GM23338 (cell line): ENCODE results near the gene NINL. TPM values are rescaled to one million over a fixed set of nuclear protein-coding genes. Genes with fewer than 3 reads are reported as not detected.

Experiments
- ATAC-seq: fragments of 200-7000 bp; cut with Tn5 transposase; 3 replicates; pipeline ENCODE4 v1.9.1; 2020
- DNase-seq: peaks from one replicate; pipeline ENCODE4 v3.0.0-alpha.2; 2015; ENCODE audit warnings: low spot score
- H2AFZ ChIP-seq: fragments of 200-600 bp; sonication (generic); 2 replicates; pipeline ENCODE4 v1.8.0; 2016; ENCODE audit warnings: antibody characterized with exemption, mild to moderate bottlenecking, moderate library complexity
- H3F3A ChIP-seq: fragments of 200-600 bp; sonication (generic); replicated peaks from 2 replicates; pipeline ENCODE4 v1.8.0; 2017; ENCODE audit warnings: antibody characterized with exemption, mixed run types, low read depth
- H3K27ac ChIP-seq: fragments of 200-600 bp; sonication (generic); 2 replicates; pipeline ENCODE4 v1.6.1; 2016; ENCODE audit warnings: low read depth
- H3K27me3 ChIP-seq: fragments of 200-600 bp; sonication (generic); 2 replicates; pipeline ENCODE4 v1.8.0; 2016; ENCODE audit warnings: mild to moderate bottlenecking, mixed run types, moderate library complexity; ENCODE audit not compliant: insufficient read depth
- H3K36me3 ChIP-seq: fragments of 200-600 bp; sonication (generic); 2 replicates; pipeline ENCODE4 v1.8.0; 2016; ENCODE audit warnings: mild to moderate bottlenecking; ENCODE audit not compliant: insufficient read depth
- H3K4me1 ChIP-seq: fragments of 200-600 bp; sonication (generic); 2 replicates; pipeline ENCODE4 v1.8.0; 2016; ENCODE audit warnings: mild to moderate bottlenecking, moderate library complexity; ENCODE audit not compliant: insufficient read depth
- H3K4me2 ChIP-seq: fragments of 200-600 bp; sonication (generic); 2 replicates; pipeline ENCODE4 v1.7.1; 2017; ENCODE audit warnings: mixed run types
- H3K4me3 ChIP-seq: fragments of 200-600 bp; sonication (generic); 2 replicates; pipeline ENCODE4 v1.6.1; 2016; ENCODE audit warnings: mixed run types
- H3K79me2 ChIP-seq: fragments of 200-600 bp; sonication (generic); replicated peaks from 2 replicates; pipeline ENCODE4 v1.8.0; 2017; ENCODE audit warnings: mild to moderate bottlenecking; ENCODE audit not compliant: insufficient read depth
- H3K9me2 ChIP-seq: fragments of 200-600 bp; sonication (generic); 2 replicates; pipeline ENCODE4 v1.8.0; 2017; ENCODE audit not compliant: insufficient read depth
- H4K20me1 ChIP-seq: fragments of 200-600 bp; sonication (generic); replicated peaks from 2 replicates; pipeline ENCODE4 v1.8.0; 2017; ENCODE audit warnings: mild to moderate bottlenecking; ENCODE audit not compliant: insufficient read depth
- H3K27ac Mint-ChIP-seq: 2 replicates; pipeline ENCODE4 v1.8.0; 2020; ENCODE audit warnings: inconsistent platforms, mild to moderate bottlenecking, moderate library complexity, mixed read lengths
- H3K27me3 Mint-ChIP-seq: 3 replicates; pipeline ENCODE4 v1.8.0; 2022; ENCODE audit warnings: low read depth, mild to moderate bottlenecking, moderate library complexity, mixed read lengths, inconsistent platforms; ENCODE audit not compliant: insufficient read depth, poor library complexity
- H3K36me3 Mint-ChIP-seq: 3 replicates; pipeline ENCODE4 v1.8.0; 2021; ENCODE audit warnings: low read depth, mild to moderate bottlenecking, inconsistent platforms, moderate library complexity, mixed read lengths
- H3K4me1 Mint-ChIP-seq: 3 replicates; pipeline ENCODE4 v1.8.0; 2020; ENCODE audit warnings: mild to moderate bottlenecking, inconsistent platforms, mixed read lengths
- H3K4me3 Mint-ChIP-seq: 3 replicates; pipeline ENCODE4 v1.8.0; 2021; ENCODE audit warnings: moderate library complexity, mild to moderate bottlenecking, inconsistent platforms, mixed read lengths
- H3K9me3 Mint-ChIP-seq: 3 replicates; pipeline ENCODE4 v1.8.0; 2020; ENCODE audit warnings: moderate library complexity, mild to moderate bottlenecking, inconsistent platforms, mixed read lengths
- CREB1 ChIP-seq: fragments of 250-450 bp; sonication (Bioruptor Pico); IDR thresholded peaks from 2 replicates; pipeline ENCODE4 v1.5.0; 2020; ENCODE audit warnings: low read depth, mild to moderate bottlenecking, moderate library complexity
- EZH2phosphoT487 ChIP-seq: fragments of 200-600 bp; sonication (generic); IDR thresholded peaks from one replicate; pipeline ENCODE4 v1.8.1; 2018; ENCODE audit warnings: antibody characterized with exemption; ENCODE audit not compliant: unreplicated experiment
- NANOG ChIP-seq: IDR thresholded peaks from 2 replicates; pipeline ENCODE4 v1.6.1; 2016; ENCODE audit warnings: antibody characterized with exemption, borderline replicate concordance
- ZNF114 ChIP-seq: fragments of 250-450 bp; sonication (Bioruptor Pico); IDR thresholded peaks from 2 replicates; pipeline ENCODE4 v1.5.0; 2020; ENCODE audit warnings: mild to moderate bottlenecking, moderate library complexity
- ZNF331 ChIP-seq: fragments of 250-450 bp; sonication (Bioruptor Pico); IDR thresholded peaks from 2 replicates; pipeline ENCODE4 v1.5.0; 2020; ENCODE audit warnings: low read depth, mild to moderate bottlenecking, moderate library complexity
- ZNF462 ChIP-seq: fragments of 250-450 bp; sonication (Bioruptor Pico); IDR thresholded peaks from 2 replicates; pipeline ENCODE4 v1.5.0; 2020; ENCODE audit warnings: mild to moderate bottlenecking, moderate library complexity
- polyA plus RNA-seq: library from polyadenylated mRNA; unstranded; fragments of >200 nt; fragmentation: Nextera tagmentation; extraction: Ambion mirVana; gene quantifications from 2 replicates; pipeline ENCODE4 v1.2.1, GENCODE V29; 2016
- total RNA-seq: library from RNA; depleted of rRNA; stranded (reverse); fragments of >200 nt; shearing (Covaris generic); gene quantifications from 2 replicates; pipeline ENCODE4 v1.2.3, GENCODE V29; 2014
- TF ChIP-seq, protein P1 (sequence below): IDR thresholded peaks from 2 replicates; pipeline ENCODE4 v1.6.1; 2016; ENCODE audit warnings: antibody characterized with exemption
- TF ChIP-seq, protein P2 (sequence below), 2 experiments: fragments of 200-600 bp in 1 of 2; sonication (generic) in 1 of 2; conservative IDR thresholded peaks; 2 replicates each; pipeline versions ENCODE4 v1.5.1 to v1.6.1; 2016 to 2017; ENCODE audit warnings: antibody characterized with exemption in 2 of 2, low read depth in 2 of 2, mild to moderate bottlenecking in 2 of 2, moderate library complexity in 1 of 2
- TF ChIP-seq, protein P3 (sequence below): IDR thresholded peaks from one replicate; pipeline ENCODE4 v1.6.1; 2018; ENCODE audit warnings: antibody characterized with exemption; ENCODE audit not compliant: unreplicated experiment

The NINL gene
- total and polyA plus RNA-seq, 2 experiments from 2014 or later: 18.0 to 31.2 TPM

- TF ChIP-seq, protein P1, sequence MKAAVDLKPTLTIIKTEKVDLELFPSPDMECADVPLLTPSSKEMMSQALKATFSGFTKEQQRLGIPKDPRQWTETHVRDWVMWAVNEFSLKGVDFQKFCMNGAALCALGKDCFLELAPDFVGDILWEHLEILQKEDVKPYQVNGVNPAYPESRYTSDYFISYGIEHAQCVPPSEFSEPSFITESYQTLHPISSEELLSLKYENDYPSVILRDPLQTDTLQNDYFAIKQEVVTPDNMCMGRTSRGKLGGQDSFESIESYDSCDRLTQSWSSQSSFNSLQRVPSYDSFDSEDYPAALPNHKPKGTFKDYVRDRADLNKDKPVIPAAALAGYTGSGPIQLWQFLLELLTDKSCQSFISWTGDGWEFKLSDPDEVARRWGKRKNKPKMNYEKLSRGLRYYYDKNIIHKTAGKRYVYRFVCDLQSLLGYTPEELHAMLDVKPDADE: no peak
Observed at GRCh38 chr20:25495189-25495824, 90.0 kb downstream of the NINL start (continued).

GRCh38 chr20:25494506-25495188 is 90.7 kb downstream of the NINL start:
- Histone ChIP-seq H3K27ac (no peak overlapping the region), H3K36me3 (no peaks in the 10 kb centered on the region), H3K9me2 (no peaks in the 10 kb centered on the region), H3F3A (no peaks in the 10 kb centered on the region), H3K27me3 (no peaks in the 10 kb centered on the region), H3K4me1 (peaks cover 5% of the 10 kb centered on the region), H3K79me2 (no peaks in the 10 kb centered on the region), H3K4me2 (no peak overlapping the region), H3K4me3 (no peak overlapping the region), H4K20me1 (no peaks in the 10 kb centered on the region; the same call in 1 of the 2 replicates), H2AFZ (no peak overlapping the region)
- H3K27me3 Mint-ChIP-seq: peaks cover 8% of the 10 kb centered on the region
- H3K4me1 Mint-ChIP-seq: peaks cover 19% of the 10 kb centered on the region
- H3K4me3 Mint-ChIP-seq: no peak overlapping the region
- H3K36me3 Mint-ChIP-seq: peaks cover 21% of the 10 kb centered on the region
- no peak overlapping the region for H3K27ac Mint-ChIP-seq
- no peak for DNase-seq
- ATAC-seq: no peak
- H3K9me3 Mint-ChIP-seq: no peaks in the 10 kb centered on the region
- TF ChIP-seq NANOG (no peak), EZH2phosphoT487 (no peak), ZNF331 (CRISPR knock-in tag) (no peak), CREB1 (no peak), ZNF462 (no peak), ZNF114 (CRISPR knock-in tag) (no peak)
- TF ChIP-seq, protein P2, sequence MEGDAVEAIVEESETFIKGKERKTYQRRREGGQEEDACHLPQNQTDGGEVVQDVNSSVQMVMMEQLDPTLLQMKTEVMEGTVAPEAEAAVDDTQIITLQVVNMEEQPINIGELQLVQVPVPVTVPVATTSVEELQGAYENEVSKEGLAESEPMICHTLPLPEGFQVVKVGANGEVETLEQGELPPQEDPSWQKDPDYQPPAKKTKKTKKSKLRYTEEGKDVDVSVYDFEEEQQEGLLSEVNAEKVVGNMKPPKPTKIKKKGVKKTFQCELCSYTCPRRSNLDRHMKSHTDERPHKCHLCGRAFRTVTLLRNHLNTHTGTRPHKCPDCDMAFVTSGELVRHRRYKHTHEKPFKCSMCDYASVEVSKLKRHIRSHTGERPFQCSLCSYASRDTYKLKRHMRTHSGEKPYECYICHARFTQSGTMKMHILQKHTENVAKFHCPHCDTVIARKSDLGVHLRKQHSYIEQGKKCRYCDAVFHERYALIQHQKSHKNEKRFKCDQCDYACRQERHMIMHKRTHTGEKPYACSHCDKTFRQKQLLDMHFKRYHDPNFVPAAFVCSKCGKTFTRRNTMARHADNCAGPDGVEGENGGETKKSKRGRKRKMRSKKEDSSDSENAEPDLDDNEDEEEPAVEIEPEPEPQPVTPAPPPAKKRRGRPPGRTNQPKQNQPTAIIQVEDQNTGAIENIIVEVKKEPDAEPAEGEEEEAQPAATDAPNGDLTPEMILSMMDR (conservative IDR thresholded peaks at IDR 0.05; ENCODE audit: low read depth in 2 of 2): no peak
- TF ChIP-seq, protein P3, sequence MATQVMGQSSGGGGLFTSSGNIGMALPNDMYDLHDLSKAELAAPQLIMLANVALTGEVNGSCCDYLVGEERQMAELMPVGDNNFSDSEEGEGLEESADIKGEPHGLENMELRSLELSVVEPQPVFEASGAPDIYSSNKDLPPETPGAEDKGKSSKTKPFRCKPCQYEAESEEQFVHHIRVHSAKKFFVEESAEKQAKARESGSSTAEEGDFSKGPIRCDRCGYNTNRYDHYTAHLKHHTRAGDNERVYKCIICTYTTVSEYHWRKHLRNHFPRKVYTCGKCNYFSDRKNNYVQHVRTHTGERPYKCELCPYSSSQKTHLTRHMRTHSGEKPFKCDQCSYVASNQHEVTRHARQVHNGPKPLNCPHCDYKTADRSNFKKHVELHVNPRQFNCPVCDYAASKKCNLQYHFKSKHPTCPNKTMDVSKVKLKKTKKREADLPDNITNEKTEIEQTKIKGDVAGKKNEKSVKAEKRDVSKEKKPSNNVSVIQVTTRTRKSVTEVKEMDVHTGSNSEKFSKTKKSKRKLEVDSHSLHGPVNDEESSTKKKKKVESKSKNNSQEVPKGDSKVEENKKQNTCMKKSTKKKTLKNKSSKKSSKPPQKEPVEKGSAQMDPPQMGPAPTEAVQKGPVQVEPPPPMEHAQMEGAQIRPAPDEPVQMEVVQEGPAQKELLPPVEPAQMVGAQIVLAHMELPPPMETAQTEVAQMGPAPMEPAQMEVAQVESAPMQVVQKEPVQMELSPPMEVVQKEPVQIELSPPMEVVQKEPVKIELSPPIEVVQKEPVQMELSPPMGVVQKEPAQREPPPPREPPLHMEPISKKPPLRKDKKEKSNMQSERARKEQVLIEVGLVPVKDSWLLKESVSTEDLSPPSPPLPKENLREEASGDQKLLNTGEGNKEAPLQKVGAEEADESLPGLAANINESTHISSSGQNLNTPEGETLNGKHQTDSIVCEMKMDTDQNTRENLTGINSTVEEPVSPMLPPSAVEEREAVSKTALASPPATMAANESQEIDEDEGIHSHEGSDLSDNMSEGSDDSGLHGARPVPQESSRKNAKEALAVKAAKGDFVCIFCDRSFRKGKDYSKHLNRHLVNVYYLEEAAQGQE: no peak
- TF ChIP-seq, protein P1: no peak
